ENCODE data around the gene PABPC3. TPM values are rescaled to one million over a fixed set of nuclear protein-coding genes. Genes with fewer than 3 reads are reported as not detected.

The PABPC3 gene
- total and polyA plus RNA-seq, 2 of the 8 experiments (the other 6 are each of a cell fraction or from before 2014, with no cell fraction given), result 0.18 to 0.48 TPM

DNA sequence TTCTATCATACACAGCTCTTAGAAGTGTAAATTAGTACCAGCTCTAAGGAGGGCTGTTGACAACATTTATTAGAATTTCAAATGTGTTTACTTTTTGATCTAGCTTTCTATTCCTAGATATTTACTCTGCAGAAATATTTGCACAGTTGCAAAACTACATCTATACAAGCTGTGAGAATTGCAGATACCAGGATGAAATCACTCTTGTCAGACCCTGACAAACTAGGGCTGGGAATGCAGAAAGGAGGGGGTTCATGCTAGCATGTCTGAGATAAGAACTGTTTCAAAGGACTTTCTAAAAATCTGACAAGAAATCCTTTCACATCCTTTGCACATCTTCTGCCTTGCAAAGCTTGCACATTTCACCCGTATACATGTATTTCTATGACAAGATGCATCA is 11.8 kb upstream of the PABPC3 start:
- no peaks in the 10 kb centered on the region for H3K27me3 ChIP-seq (replicated peaks in 1 of 4; ENCODE audit: control insufficient read depth in 3 of 4, extremely low read depth in 1 of 4, insufficient read depth in 3 of 4, low read length in 3 of 4)
- no peak overlapping the region for H3K18ac ChIP-seq (ENCODE audit: extremely low read depth, low read length)
- FAIRE-seq, result no peak
- no peaks in the 10 kb centered on the region; the same call in 1 of the 2 replicates for H3K23me2 ChIP-seq (ENCODE audit: low read depth, low read length)
- H3K79me2 ChIP-seq (ENCODE audit: control insufficient read depth in 1 of 2, insufficient read depth in 2 of 2, low read length in 2 of 2), result no peaks in the 10 kb centered on the region
- no peak overlapping the region for H3K56ac ChIP-seq (replicated peaks; ENCODE audit: insufficient read length, low read depth, low read length)
- ChIA-PET POLR2A (ENCODE audit: partially characterized antibody) (no interaction called here), CTCF (ENCODE audit: partially characterized antibody) (interaction anchor here (0.7 to 4.8 kb wide), 13 partner anchors 8 to 252 kb away, joined by 3 to 44 read pairs (median 3); no protein-coding TSS in a partner anchor)
- whole genome bisulfite sequencing, 2 experiments (ENCODE audit: extremely low coverage in 1 of 2, insufficient coverage in 1 of 2, insufficient read length in 1 of 2, insufficient replicate concordance in 2 of 2, low coverage in 1 of 2, low lambda C conversion rate in 2 of 2, missing lambda C conversion rate in 1 of 2), result 80% methylated on average over 1 of the region's 1 CpG; no CpG with 5 or more reads in 1 of the 2 experiments
- no peaks in the 10 kb centered on the region; a peak in 2 of 8 replicates for H3K36me3 ChIP-seq (ENCODE audit: control insufficient read depth in 2 of 4, insufficient read depth in 4 of 4, low read length in 3 of 4)
- H2AFZ ChIP-seq (ENCODE audit: low read length), result no peak overlapping the region
- no peak overlapping the region for H2BK5ac ChIP-seq (ENCODE audit: low read depth, low read length)
- H2BK12ac ChIP-seq (ENCODE audit: low read depth, low read length), result no peak overlapping the region
- H3K27ac ChIP-seq (ENCODE audit: low read depth, low read length), result no peak overlapping the region
- no peak overlapping the region for H3K4me3 ChIP-seq (ENCODE audit: extremely low read depth in 1 of 4, insufficient read depth in 2 of 4, low read depth in 3 of 4, low read length in 4 of 4)
- no peaks in the 10 kb centered on the region for H3K4me1 ChIP-seq (replicated peaks in 1 of 4; ENCODE audit: control insufficient read depth in 3 of 4, insufficient read depth in 4 of 4, low read length in 3 of 4)
- H4K5ac ChIP-seq (ENCODE audit: insufficient read length, low read depth, low read length), result no peak overlapping the region
- H4K8ac ChIP-seq (ENCODE audit: extremely low read depth, insufficient read depth, low read length), result no peak overlapping the region
- no peak overlapping the region for H3K4me2 ChIP-seq (ENCODE audit: insufficient read depth in 1 of 2, low read depth in 2 of 2, low read length in 2 of 2)
- no peak overlapping the region for H4K91ac ChIP-seq (replicated peaks; ENCODE audit: insufficient read length, low read length)
- no peak for DNase-seq (ENCODE audit: low read depth in 1 of 2, low spot score in 2 of 2)
- no peaks in the 10 kb centered on the region for H3K9me3 ChIP-seq (ENCODE audit: insufficient read depth in 2 of 2, low read depth in 1 of 2, low read length in 1 of 2)
- no peak overlapping the region for H3K4ac ChIP-seq (replicated peaks; ENCODE audit: insufficient read length, low read depth, low read length)
- no peak overlapping the region for H3K14ac ChIP-seq (ENCODE audit: insufficient read length)
- no peak overlapping the region for H2AK5ac ChIP-seq (ENCODE audit: low read depth, low read length)
- no peak overlapping the region for H2BK15ac ChIP-seq (ENCODE audit: low read length)
- H3K9ac ChIP-seq (replicated peaks in 1 of 4; ENCODE audit: extremely low read depth in 1 of 4, low read depth in 3 of 4, low read length in 3 of 4), result no peak overlapping the region
- H3K79me1 ChIP-seq (ENCODE audit: low read depth, low read length), result no peaks in the 10 kb centered on the region
- no peaks in the 10 kb centered on the region for H4K20me1 ChIP-seq (replicated peaks in 1 of 2; ENCODE audit: control insufficient read depth in 1 of 2, insufficient read depth in 2 of 2, low read length in 2 of 2)
- H3K23ac ChIP-seq (ENCODE audit: insufficient read length), result no peak overlapping the region
- H2BK120ac ChIP-seq (replicated peaks; ENCODE audit: low read depth, low read length), result no peak overlapping the region
- no peak overlapping the region for H2BK20ac ChIP-seq (ENCODE audit: low read length)
- TF ChIP-seq GABPA (IDR thresholded peaks at IDR 0.05; ENCODE audit: borderline replicate concordance, insufficient read depth, low read length) (no peak), CTBP2 (IDR thresholded peaks at IDR 0.05; ENCODE audit: borderline replicate concordance, insufficient read depth, insufficient read length, low read length) (no peak), BACH1 (IDR thresholded peaks at IDR 0.05; ENCODE audit: low read length) (no peak), JUND (IDR thresholded peaks at IDR 0.05; ENCODE audit: low read length) (no peak), SIX5 (IDR thresholded peaks at IDR 0.05; ENCODE audit: low read depth, low read length) (no peak), NRF1 (IDR thresholded peaks at IDR 0.05; ENCODE audit: low read depth, low read length) (no peak), POLR2A (IDR thresholded peaks at IDR 0.05; ENCODE audit: control extremely low read depth in 1 of 2, low read depth in 2 of 2, low read length in 2 of 2) (no peak), YY1 (IDR thresholded peaks at IDR 0.05; ENCODE audit: low read depth, low read length) (no peak), CEBPB (IDR thresholded peaks at IDR 0.05; ENCODE audit: low read depth, low read length) (no peak)
- TF ChIP-seq, protein P1, sequence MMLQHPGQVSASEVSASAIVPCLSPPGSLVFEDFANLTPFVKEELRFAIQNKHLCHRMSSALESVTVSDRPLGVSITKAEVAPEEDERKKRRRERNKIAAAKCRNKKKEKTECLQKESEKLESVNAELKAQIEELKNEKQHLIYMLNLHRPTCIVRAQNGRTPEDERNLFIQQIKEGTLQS (IDR thresholded peaks at IDR 0.05; ENCODE audit: insufficient read depth, low read depth, low read length), result no peak
- TF ChIP-seq, protein P2, sequence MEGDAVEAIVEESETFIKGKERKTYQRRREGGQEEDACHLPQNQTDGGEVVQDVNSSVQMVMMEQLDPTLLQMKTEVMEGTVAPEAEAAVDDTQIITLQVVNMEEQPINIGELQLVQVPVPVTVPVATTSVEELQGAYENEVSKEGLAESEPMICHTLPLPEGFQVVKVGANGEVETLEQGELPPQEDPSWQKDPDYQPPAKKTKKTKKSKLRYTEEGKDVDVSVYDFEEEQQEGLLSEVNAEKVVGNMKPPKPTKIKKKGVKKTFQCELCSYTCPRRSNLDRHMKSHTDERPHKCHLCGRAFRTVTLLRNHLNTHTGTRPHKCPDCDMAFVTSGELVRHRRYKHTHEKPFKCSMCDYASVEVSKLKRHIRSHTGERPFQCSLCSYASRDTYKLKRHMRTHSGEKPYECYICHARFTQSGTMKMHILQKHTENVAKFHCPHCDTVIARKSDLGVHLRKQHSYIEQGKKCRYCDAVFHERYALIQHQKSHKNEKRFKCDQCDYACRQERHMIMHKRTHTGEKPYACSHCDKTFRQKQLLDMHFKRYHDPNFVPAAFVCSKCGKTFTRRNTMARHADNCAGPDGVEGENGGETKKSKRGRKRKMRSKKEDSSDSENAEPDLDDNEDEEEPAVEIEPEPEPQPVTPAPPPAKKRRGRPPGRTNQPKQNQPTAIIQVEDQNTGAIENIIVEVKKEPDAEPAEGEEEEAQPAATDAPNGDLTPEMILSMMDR (IDR thresholded peaks at IDR 0.05; ENCODE audit: control extremely low read depth in 1 of 3, insufficient read depth in 1 of 3, low read depth in 1 of 3, low read length in 3 of 3), result no peak
